Gastrocnemius medialis (tissue), 4 donors: ENCODE results near the gene B3GNT8. TPM values are rescaled to one million over a fixed set of nuclear protein-coding genes. Genes with fewer than 3 reads are reported as not detected.
"Not testable (repeated sequence)": the region's sequence is repeated elsewhere in the genome, so short reads cannot be mapped to it uniquely, and the experiment has no call there.

Source experiments
- ATAC-seq, 2 donors: fragments of 150-250 bp; one replicate each; pipeline ENCODE4 v1.9.1; 2016
- DNase-seq, 2 donors: peaks; one replicate each; pipeline ENCODE4 v3.0.0-alpha.2; 2019
- H3K27ac ChIP-seq, 4 donors: fragments of 200-600 bp; sonication (generic); 1 replicate in 1 of 4; 2 replicates in 3 of 4; pipeline ENCODE4 v1.5.1; 2016 to 2018; ENCODE audit warnings: mild to moderate bottlenecking in 2 of 4, moderate library complexity in 1 of 4
- H3K27me3 ChIP-seq, 3 donors: fragments of 200-600 bp; sonication (generic) in 2 of 3; 1 replicate in 1 of 3; 2 replicates in 2 of 3; pipeline versions ENCODE4 v1.5.1 to v1.6.0; 2016 to 2019; ENCODE audit warnings: mild to moderate bottlenecking in 1 of 3, moderate library complexity in 1 of 3
- H3K36me3 ChIP-seq, 2 donors: fragments of 200-600 bp; sonication (generic) in 1 of 2; one replicate each; pipeline ENCODE4 v1.5.1; 2017 to 2018
- H3K4me1 ChIP-seq, 2 donors: fragments of 200-600 bp; sonication (generic) in 1 of 2; one replicate each; pipeline ENCODE4 v1.5.1; 2016 to 2017; ENCODE audit warnings: mild to moderate bottlenecking in 2 of 2
- H3K4me3 ChIP-seq, 4 donors: fragments of 200-600 bp; sonication (generic) in 3 of 4; 1 replicate in 1 of 4; 2 replicates in 3 of 4; pipeline ENCODE4 v1.5.1; 2016 to 2019; ENCODE audit warnings: mild to moderate bottlenecking in 2 of 4
- H3K9me3 ChIP-seq, 3 donors: fragments of 200-600 bp; sonication (generic) in 2 of 3; 1 replicate in 1 of 3; 2 replicates in 2 of 3; pipeline ENCODE4 v1.5.1; 2016 to 2019
- CTCF ChIP-seq, 5 experiments: fragments of 450-650 bp in 3 of 5; fragments of 200-600 bp in 2 of 5; sonication (generic) in 2 of 5; IDR thresholded peaks in 4 of 5; conservative IDR thresholded peaks in 1 of 5; 1 replicate in 4 of 5; 2 replicates in 1 of 5; pipeline ENCODE4 v1.5.1; 2016 to 2019; ENCODE audit warnings: antibody characterized with exemption in 5 of 5, mild to moderate bottlenecking in 3 of 5, moderate library complexity in 3 of 5
- POLR2A ChIP-seq, 2 donors: fragments of 450-650 bp; IDR thresholded peaks; one replicate each; pipeline ENCODE4 v1.6.1; 2017; ENCODE audit warnings: antibody characterized with exemption in 2 of 2, mild to moderate bottlenecking in 2 of 2, moderate library complexity in 2 of 2
- in situ Hi-C, 4 donors: fragments of 200-750 bp; cut with MboI; loops; one replicate each; pipeline versions ENCODE4 v1.15.0 to v1.8.0; 2017; ENCODE audit warnings: low sequenced_read_pairs in 4 of 4
- intact Hi-C: fragments of 100-400 bp; cut with DNase I; formaldehyde crosslinking; loops from one replicate; pipeline ENCODE4 v1.15.1; 2023; ENCODE audit warnings: low total_unique reads
- total RNA-seq, 4 donors: library from RNA; depleted of rRNA; stranded (reverse); fragments of >200 nt; gene quantifications; one replicate each; pipeline versions ENCODE4 v1.1.0 to v1.2.3, GENCODE V29; 2016

Gene B3GNT8, protein sequence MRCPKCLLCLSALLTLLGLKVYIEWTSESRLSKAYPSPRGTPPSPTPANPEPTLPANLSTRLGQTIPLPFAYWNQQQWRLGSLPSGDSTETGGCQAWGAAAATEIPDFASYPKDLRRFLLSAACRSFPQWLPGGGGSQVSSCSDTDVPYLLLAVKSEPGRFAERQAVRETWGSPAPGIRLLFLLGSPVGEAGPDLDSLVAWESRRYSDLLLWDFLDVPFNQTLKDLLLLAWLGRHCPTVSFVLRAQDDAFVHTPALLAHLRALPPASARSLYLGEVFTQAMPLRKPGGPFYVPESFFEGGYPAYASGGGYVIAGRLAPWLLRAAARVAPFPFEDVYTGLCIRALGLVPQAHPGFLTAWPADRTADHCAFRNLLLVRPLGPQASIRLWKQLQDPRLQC
- total RNA-seq, result under 1 TPM in 3 of 4 donors, not detected in 1; 0.24 to 0.33 (median 0.33) TPM

DNA sequence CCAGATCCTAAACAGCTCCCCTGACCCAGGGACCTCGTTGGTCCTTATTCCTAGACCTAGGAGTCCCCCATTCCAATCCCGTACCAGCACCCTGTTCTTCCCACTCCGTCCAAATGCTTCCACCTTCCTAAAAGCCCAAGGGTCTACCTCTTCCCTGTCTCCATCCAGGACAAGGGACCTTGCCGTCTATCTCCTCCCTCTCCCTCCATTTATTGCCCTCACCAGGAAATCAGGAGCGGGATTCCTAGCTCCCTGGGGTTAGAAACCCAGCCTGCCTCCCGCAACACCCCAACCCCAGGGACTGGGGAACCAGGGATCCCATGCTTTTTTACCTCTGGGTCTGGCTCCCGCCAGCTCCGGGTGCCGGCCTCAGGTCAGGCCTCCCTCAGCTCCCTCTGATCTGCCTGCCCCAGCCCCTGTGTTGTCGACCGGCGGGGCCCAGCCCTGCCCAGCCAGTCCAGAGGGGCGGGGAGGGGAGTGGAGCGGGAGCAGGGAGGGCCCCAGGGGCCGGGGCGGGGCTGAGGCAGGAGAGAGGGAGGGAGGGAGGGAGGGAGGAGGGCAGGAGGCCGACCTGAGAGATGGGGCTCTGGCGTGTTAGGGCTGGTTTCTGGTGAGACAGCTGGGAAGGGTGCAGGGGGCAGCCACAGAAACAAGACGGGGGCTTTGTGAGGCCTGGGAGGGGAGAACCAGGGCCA is at the start of gene B3GNT8:
B3GNT8 (minus strand) TSS at position 423 of the 695 bp plus-strand sequence. CDS start 596 bp downstream, outside the sequence.
- in situ Hi-C loops (no loop called here), intact Hi-C loops (no loop called here)
- peak within 1 kb of the TSS; percentile 60 to 74 (median 68) for H3K27ac ChIP-seq
- peak within 1 kb of the TSS; percentile 43 to 59 (median 54) for H3K4me3 ChIP-seq
- H3K4me1 ChIP-seq, result peaks cover 20 to 31% of the 10 kb centered on the region in 2 donors
- peak; percentile 47 to 65 for DNase-seq
- peaks cover 0 to 45% of the 10 kb centered on the region in 2 donors for H3K36me3 ChIP-seq
- H3K27me3 ChIP-seq, result no peaks in the 10 kb centered on the region
- no peak for TF ChIP-seq CTCF (IDR thresholded peaks at IDR 0.05 in 4 of 5, conservative IDR thresholded peaks at IDR 0.05 in 1 of 5)
- peak in 1 of 2 donors; percentile 19 for TF ChIP-seq POLR2A (IDR thresholded peaks at IDR 0.05)
- no peaks in the 10 kb centered on the region for H3K9me3 ChIP-seq
- ATAC-seq, result peak; percentile 19 to 48

DNA sequence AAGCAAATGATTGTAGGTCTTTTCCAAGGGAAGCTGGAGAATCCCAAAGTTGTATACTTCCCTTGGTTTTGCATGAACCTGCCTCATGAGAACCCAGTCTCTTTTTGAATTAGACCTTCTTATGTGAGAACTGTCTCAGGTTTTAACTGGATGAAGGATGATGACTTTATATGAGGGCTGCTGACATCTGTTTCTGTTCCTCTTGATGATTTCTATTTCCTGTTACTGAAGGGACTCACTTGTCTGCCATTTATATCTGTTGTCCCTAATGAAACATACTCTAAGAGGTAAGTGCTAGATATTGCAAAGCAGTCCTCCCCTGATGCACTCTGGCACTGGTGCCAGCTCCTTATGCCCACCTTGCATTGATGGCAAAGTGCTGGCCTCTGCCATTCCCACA is 49.4 kb upstream of the B3GNT8 start:
- DNase-seq (no peak), ATAC-seq (no peak)
- TF ChIP-seq CTCF (IDR thresholded peaks at IDR 0.05 in 4 of 5, conservative IDR thresholded peaks at IDR 0.05 in 1 of 5) (no peak), POLR2A (IDR thresholded peaks at IDR 0.05) (no peak)
- no peak overlapping the region for H3K27ac ChIP-seq
- H3K4me1 ChIP-seq, result peaks cover 0 to 2% of the 10 kb centered on the region in 2 donors
- no peaks in the 10 kb centered on the region for H3K9me3 ChIP-seq
- no peak overlapping the region for H3K4me3 ChIP-seq
- in situ Hi-C loops (no loop called here), intact Hi-C loops (no loop called here)
- no peaks in the 10 kb centered on the region for H3K36me3 ChIP-seq
- peaks cover 0 to 7% (median 3%) of the 10 kb centered on the region in 3 donors for H3K27me3 ChIP-seq

- ATAC-seq, DNase-seq, H3K36me3 ChIP-seq, H3K27ac ChIP-seq, H3K4me1 ChIP-seq, H3K9me3 ChIP-seq, H3K4me3 ChIP-seq, H3K27me3 ChIP-seq, in situ Hi-C loops, intact Hi-C loops: not testable (repeated sequence)
These were observed 36.4 kb upstream of the B3GNT8 start for GRCh38 chr19:41463257-41464256.

DNA sequence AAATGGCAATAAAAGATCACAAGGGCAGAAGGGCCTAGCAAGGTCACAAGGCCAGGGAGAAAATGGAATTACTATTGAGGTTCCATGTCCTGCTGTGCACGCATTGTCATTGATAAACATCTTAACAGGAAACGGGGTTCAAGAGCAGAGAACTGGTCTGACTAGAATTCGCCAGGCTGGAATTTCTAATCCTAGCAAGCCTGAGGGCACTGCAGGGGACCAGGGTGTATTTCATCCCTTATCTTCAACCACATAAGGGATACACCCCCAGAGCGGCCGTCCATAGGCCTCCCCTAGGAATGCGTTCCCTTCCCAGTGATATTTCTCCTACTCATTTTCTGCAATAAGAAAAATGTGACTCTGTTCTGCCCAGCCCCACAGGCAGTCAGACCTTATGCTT is 35.3 kb upstream of the B3GNT8 start:
- Histone ChIP-seq H3K36me3 (no peaks in the 10 kb centered on the region), H3K27ac (no peak overlapping the region), H3K9me3 (no peaks in the 10 kb centered on the region), H3K27me3 (peaks cover under 1 to 8% (median 6%) of the 10 kb centered on the region in 3 donors), H3K4me1 (no peaks in the 10 kb centered on the region), H3K4me3 (no peak overlapping the region)
- ATAC-seq (no peak), DNase-seq (no peak)
- intact Hi-C loops (no loop called here), in situ Hi-C loops (no loop called here)
- TF ChIP-seq POLR2A (IDR thresholded peaks at IDR 0.05), result no peak
- no peak for TF ChIP-seq CTCF (IDR thresholded peaks at IDR 0.05 in 4 of 5, conservative IDR thresholded peaks at IDR 0.05 in 1 of 5)
